ENCODE measurements around the gene AKT2. TPM values are rescaled to one million over a fixed set of nuclear protein-coding genes. Genes with fewer than 3 reads are reported as not detected.
A peak's percentile ranks its signal among the peaks of the same experiment; 100 is the strongest.

The AKT2 gene
- total RNA-seq, 1 experiment from 2014 or later: 150 TPM

- H4K91ac ChIP-seq (ENCODE audit: insufficient read length, low read depth, low read length): no peak overlapping the region
- no peak overlapping the region for H3K14ac ChIP-seq (ENCODE audit: insufficient read depth, low read length)
- peak overlapping the region; percentile 70 to 87 (median 84); a peak in 6 of 7 replicates for H3K27ac Mint-ChIP-seq
- no peak overlapping the region for H3K9ac ChIP-seq (ENCODE audit: extremely low read depth, insufficient read length, low read length)
- no peak overlapping the region for H3K4me2 ChIP-seq (ENCODE audit: insufficient read depth, insufficient read length, low read length)
- H2BK12ac ChIP-seq (ENCODE audit: insufficient read length, low read depth, low read length): no peak overlapping the region
- H3K79me1 ChIP-seq (ENCODE audit: insufficient read depth, low read depth, low read length, poor library complexity, severe bottlenecking): peaks cover 3% of the 10 kb centered on the region
- no peak overlapping the region for H4K5ac ChIP-seq (ENCODE audit: insufficient read length, low read depth, low read length)
- H3K36me3 Mint-ChIP-seq (ENCODE audit: insufficient read depth in 1 of 3, low read depth in 3 of 3): peaks cover 0 to 5% (median 0%) of the 10 kb centered on the region in 3 experiments; a peak in 3 of 7 replicates
- peaks cover 1% of the 10 kb centered on the region; the same call in 1 of the 2 replicates for H3K27me3 Mint-ChIP-seq (ENCODE audit: low read depth)
- no peak overlapping the region for H3K18ac ChIP-seq (ENCODE audit: insufficient read length, low read depth, low read length)
- H3K23me2 ChIP-seq (ENCODE audit: insufficient read length, low read depth, low read length, poor library complexity, severe bottlenecking): no peaks in the 10 kb centered on the region
- DNase-seq: no peak
- H4K20me1 ChIP-seq (ENCODE audit: control insufficient read depth, insufficient read depth, insufficient read length): no peaks in the 10 kb centered on the region
- H2BK15ac ChIP-seq (ENCODE audit: low read depth, low read length): no peak overlapping the region
- H3K4me1 Mint-ChIP-seq: peaks cover 21 to 28% of the 10 kb centered on the region in 2 experiments
- no peaks in the 10 kb centered on the region for H3K9me3 Mint-ChIP-seq
- no peak overlapping the region for H2AK5ac ChIP-seq (ENCODE audit: insufficient read length, low read length)
- peaks cover 2% of the 10 kb centered on the region; the same call in 1 of the 2 replicates for H3K79me2 ChIP-seq (ENCODE audit: insufficient read depth, low read length)
- H3K4me1 ChIP-seq (ENCODE audit: insufficient read depth, low read length): no peaks in the 10 kb centered on the region
- no peak overlapping the region for H3K4ac ChIP-seq (ENCODE audit: low read depth, low read length)
- H2BK20ac ChIP-seq (ENCODE audit: low read depth, low read length, poor library complexity, severe bottlenecking): no peak overlapping the region
- no CpG with 5 or more reads among the region's 28 CpGs for WGBS (ENCODE audit: extremely low coverage, insufficient read length, low lambda C conversion rate)
- H2BK120ac ChIP-seq (ENCODE audit: low read depth, low read length, poor library complexity, severe bottlenecking): no peak overlapping the region
- no peak overlapping the region for H3K4me3 Mint-ChIP-seq
- no peak for TF ChIP-seq CTCF (conservative IDR thresholded peaks at IDR 0.05)
- no peak overlapping the region for H2AFZ ChIP-seq (ENCODE audit: low read length)
- no peak overlapping the region for H2BK5ac ChIP-seq (ENCODE audit: insufficient read length, low read length)
- H3K23ac ChIP-seq (ENCODE audit: insufficient read length, low read depth, low read length): no peak overlapping the region
- no peak overlapping the region for H3K56ac ChIP-seq (ENCODE audit: insufficient read length, low read depth, low read length)
- no peak overlapping the region for H3T11ph ChIP-seq (ENCODE audit: low read length)
- H3K27ac ChIP-seq (ENCODE audit: insufficient read length, low read depth, low read length): no peak overlapping the region
- no peak overlapping the region for H4K8ac ChIP-seq (replicated peaks; ENCODE audit: insufficient read length, low read depth, low read length)
- no peaks in the 10 kb centered on the region for H3K9me3 ChIP-seq (ENCODE audit: control insufficient read depth, low read depth, low read length)
- no peaks in the 10 kb centered on the region for H3K27me3 ChIP-seq (ENCODE audit: insufficient read depth, low read length)
These were observed 10.3 kb downstream of the AKT2 start for GRCh38 chr19:40274585-40275544.
